ENCODE data around the gene ABCB11.
A peak's percentile ranks its signal among the peaks of the same experiment; 100 is the strongest.
"Not testable (repeated sequence)": the region's sequence is repeated elsewhere in the genome, so short reads cannot be mapped to it uniquely, and the experiment has no call there.

The ABCB11 gene

DNA sequence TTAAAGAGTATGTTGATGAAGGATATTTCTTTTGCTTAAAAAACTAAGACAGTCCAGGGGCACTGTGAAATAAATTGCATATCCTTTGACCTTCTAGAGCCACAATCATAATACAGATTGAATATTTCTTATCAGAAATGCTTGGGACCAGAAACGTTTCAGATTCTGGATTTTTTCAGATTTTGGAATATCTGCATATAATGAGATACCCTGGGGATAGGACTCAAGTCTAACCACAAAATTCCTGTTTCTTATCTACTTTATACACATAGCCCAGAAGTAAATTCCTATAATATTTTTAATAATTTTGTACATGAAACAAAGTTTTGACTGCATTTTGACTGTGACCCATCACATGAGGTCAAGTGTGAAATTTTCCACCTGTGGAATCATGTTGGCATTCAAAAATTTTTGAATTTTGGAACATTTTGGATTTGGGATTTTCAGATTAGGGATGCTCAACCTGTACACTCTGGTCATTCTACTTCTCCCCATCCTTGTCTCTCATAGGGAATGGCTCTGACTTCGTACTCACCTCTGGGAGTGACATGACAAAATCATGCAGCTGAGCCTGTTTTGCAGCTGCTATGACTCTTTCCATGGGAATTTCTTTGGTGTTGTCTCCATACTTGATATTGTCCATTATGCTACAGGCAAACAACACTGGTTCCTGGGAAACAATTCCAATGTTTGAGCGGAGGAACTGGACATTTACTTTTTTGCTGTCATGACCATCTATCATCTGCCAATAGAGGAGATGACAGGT, 104.3 kb downstream of the ABCB11 start:
- no peak for DNase-seq

GRCh38 chr2:168920504-168921157, 110.5 kb downstream of the ABCB11 start:
- DNase-seq, result peak; percentile 25

- no peak for DNase-seq
These were observed 114.8 kb downstream of the ABCB11 start for GRCh38 chr2:168916331-168916675.

- no peak for DNase-seq
These were observed 115.4 kb downstream of the ABCB11 start for GRCh38 chr2:168915441-168916330.

DNA sequence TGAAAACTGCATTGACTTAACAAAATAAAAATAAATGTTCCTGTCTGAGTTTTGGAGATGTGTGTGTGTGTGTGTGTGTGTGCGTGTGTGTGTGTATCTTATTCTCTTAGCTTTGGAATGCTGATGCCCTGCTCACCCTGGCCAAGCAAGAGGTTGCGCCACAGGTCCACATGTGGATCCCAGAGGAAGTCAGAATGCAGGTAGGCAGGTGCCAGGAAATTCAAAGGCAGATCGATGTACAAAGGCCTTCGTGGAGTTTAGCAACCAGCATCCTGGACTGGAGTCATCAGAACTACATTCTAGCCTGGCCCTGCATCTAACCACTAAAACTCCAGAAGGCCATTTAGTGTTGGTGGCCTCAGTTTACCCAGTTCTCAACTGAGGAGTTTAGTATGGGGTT, 117.6 kb downstream of the ABCB11 start:
- DNase-seq, result no peak

DNA sequence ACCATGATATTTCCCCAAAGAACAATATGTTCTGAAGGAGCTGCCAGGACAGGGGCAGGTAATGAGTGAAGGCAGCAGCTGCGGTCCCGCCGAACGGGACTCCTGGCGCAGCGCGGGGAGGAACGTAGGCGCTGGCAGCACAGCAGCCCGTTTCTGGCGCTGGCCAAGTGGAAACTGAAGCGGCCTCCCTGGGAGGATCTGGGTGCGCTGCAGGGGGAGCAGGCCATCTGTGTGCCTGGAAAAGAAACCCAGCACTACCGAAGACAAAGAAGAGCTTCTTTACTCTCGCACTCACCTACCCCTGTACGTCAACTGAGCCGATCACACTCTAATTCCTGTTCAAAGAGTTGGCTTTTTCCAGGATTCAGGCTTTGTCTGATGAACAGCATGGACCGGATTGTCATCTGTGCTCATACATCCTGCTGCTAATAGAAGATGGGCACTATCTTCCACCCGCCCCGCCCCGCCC, 118.2 kb downstream of the ABCB11 start:
- DNase-seq, result no peak

DNA sequence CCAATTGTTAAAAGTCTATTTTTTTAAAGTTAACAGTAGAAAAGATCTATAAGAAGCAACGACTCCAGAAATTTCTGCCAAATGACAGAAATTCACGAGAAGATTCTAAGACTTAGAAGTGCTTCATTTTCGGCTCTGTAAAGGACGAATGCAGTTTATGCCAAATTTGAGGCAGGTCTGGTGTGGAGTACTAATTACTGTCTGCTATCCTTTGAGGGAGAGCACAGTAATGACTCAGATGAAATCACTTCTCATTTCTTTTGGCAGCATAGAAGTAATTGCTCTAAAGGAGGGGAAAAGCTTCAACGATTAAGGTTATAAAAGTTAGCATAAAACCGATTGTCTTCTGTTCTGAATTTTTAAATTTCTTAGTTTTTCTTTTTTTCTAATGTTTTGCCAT, 118.7 kb downstream of the ABCB11 start:
- no peak for DNase-seq

DNA sequence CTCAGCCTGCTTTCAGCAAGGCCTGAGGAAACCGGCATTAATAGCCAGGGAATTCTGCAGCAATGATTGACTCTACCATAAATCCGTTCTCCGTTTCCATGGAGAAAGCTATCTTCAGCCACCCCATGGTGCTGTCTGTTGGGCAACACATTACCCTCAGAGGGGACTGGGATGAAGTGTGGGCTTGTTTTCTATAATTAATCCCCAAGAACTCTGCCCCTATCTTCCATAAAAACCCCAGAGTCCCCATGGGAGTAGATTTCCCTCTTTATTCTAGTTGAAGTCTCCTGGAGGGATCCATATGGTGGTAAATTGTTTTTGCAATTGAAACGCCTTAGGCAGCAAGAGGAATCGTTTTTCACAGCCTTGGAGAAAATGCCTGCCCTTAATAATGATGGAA, 120.8 kb downstream of the ABCB11 start:
- no peak for DNase-seq

DNA sequence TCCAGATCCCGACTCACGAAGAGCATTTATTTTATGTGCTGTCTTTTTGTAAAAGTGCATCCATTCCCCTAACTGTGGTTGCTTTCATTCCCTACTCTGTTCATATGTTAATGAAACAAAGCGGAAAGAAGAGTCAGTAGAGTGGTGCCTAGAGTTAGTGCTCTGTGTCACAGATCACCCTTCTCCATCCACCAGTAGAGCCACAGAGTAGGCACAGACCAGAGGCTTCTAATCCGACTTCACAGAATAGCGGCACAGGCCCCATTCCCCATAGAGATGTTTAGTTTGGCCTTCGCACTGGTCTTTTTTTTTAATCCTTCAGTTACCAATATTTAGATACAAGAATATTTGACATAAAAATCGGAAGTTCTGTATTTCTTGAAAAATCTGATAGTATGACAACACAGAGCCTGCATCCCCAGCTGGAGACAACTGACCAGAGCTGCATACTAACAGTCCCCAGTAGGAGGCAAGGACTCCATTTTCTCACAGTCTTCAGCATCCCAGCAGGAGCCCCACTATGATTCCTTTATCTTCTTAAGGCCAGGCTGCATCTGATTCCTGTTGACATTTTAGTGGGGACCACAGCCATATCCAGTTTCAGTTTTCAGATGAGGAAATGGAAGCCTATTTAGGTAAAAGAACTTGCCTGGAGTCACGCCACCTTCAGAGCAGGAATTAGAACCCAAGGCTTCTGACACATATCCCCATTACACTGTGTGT, 123.0 kb downstream of the ABCB11 start:
- no peak for DNase-seq

- DNase-seq, result no peak
These were observed 126.8 kb downstream of the ABCB11 start for GRCh38 chr2:168904358-168904757.

DNA sequence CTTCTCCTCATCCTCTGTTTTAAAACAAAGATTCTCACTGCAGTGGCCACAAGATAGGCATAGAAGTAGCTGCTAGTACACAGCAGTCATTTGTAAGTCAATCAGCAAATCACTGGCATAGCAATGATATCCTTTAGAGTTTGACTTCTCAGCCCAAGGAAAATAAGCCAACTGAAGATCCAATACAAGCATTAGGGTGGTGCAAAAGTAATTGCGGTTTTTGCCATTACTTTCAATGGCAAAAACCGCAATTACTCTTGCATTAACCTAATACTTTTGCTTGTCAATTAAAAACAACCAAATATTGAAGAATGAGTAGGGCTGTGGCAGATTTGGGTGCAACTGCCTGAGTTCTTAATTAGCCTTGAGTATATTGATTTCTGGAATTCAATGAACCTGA, 127.2 kb downstream of the ABCB11 start:
- no peak for DNase-seq

GRCh38 chr2:168901003-168901402, 130.1 kb downstream of the ABCB11 start, which contains the start of gene G6PC2:
G6PC2 (plus strand) TSS chr2:168901291; CDS start chr2:168901332, 41 bp downstream.
- no peak for DNase-seq

GRCh38 chr2:168897449-168897848, 133.7 kb downstream of the ABCB11 start:
- DNase-seq, result no peak

- DNase-seq, result no peak
These were observed 134.3 kb downstream of the ABCB11 start for GRCh38 chr2:168896783-168897182.

GRCh38 chr2:168895771-168896170, 135.4 kb downstream of the ABCB11 start:
- no peak for DNase-seq

- DNase-seq, result no peak
These were observed 136.4 kb downstream of the ABCB11 start for GRCh38 chr2:168894720-168895119.

- no peak for DNase-seq
These were observed 137.0 kb downstream of the ABCB11 start for GRCh38 chr2:168894101-168894500.

GRCh38 chr2:168892327-168892726, 138.8 kb downstream of the ABCB11 start:
- DNase-seq, result no peak

DNA sequence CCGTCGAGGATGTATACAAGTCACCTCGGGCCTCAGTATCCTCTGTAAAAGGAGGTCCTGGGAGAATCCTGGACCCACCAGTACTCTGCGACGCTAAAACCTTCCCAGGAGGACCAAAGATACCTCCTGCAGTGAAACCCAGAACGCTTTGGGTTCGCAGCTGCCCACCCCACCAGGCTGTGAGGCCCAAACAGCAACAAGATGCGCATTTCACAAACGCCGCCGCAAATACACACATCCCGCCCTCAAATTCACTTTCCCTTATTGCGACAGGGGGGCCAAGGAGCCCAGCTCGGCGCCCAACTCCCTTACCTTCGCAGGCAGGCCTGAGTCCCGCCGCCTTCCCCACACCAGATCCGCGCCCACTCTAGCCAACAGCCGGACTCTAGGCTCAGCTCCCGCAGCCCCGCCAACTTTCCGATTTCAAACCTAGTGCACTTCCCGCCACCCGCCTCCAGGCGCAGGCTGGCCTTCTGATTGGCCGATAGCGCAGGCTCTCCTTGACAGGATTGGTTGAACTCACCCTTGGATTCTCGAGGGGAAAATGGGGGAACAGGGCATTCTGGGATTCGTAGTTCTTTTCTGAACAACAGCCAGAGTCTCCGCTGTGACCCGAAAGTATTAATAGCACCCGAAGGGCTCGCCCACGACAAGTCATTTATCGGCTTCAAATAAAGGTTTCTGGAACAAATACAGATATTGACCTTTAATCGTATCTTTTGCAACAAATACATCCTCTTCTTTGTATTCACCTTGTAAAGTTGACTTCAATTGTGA, 140.9 kb downstream of the ABCB11 start, which contains the start of gene SPC25:
SPC25 (minus strand) TSS at position 425 of the 777 bp plus-strand sequence. CDS start 911 bp downstream, outside the sequence.
- DNase-seq, result peak; percentile 82

DNA sequence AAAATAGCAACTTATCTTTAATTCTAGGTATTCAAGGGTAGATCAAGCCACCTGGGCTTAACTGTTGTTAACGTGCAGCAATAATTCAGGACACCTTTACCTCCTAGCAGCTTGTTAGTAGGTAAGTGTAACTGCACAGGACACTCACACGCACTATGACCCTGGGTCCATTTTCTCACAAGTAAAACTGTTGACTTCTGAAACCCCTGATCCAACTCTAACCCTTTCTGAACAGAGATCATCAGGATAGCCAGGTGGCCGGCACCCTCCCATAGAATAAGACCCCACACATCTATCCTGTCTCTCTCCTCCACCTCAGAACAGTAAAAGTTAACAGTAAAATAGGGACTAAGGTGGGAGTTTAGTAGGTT, 141.5 kb downstream of the ABCB11 start:
- no peak for DNase-seq

DNA sequence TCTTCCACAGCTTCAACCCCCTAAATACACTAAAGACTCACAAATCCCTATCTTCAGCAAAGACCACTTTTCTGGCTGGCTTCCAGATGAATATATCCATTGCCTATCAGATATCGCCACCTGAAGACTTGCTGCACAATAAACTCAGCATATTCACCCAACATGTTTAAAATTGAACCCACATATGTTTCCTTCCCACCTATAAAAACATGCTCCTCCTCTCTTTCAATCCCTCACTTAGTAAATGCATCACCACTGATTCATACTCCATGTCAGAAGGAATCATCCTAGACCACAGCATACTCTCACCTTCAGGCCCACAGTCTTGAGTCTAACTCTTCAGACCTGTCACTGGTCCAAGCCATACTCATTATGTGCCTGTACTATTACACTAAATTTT, 146.1 kb downstream of the ABCB11 start:
- no peak for DNase-seq

- not testable (repeated sequence) for DNase-seq
These were observed 149.0 kb downstream of the ABCB11 start for GRCh38 chr2:168882163-168882562.
